Activated naive CD4-positive, alpha-beta T cell treated with anti-CD3 and anti-CD28 coated beads, Interleukin-2, amount 50 U/mL, for 24 hours (primary cell): ENCODE measurements around the gene PLBD1.

ENCODE experiments used
- H3K27ac Mint-ChIP-seq: one replicate; pipeline ENCODE4 v1.8.0; 2021; ENCODE audit warnings: mild to moderate bottlenecking, mixed read lengths
- H3K27me3 Mint-ChIP-seq: one replicate; pipeline ENCODE4 v1.8.0; 2021; ENCODE audit warnings: mixed read lengths
- H3K36me3 Mint-ChIP-seq: one replicate; pipeline ENCODE4 v1.8.0; 2021; ENCODE audit warnings: mixed read lengths
- H3K4me1 Mint-ChIP-seq: one replicate; pipeline ENCODE4 v1.8.0; 2021; ENCODE audit warnings: mixed read lengths
- H3K4me3 Mint-ChIP-seq: one replicate; pipeline ENCODE4 v1.8.0; 2021; ENCODE audit warnings: mild to moderate bottlenecking, mixed read lengths
- H3K9me3 Mint-ChIP-seq: one replicate; pipeline ENCODE4 v1.8.0; 2021; ENCODE audit warnings: mixed read lengths

Gene PLBD1

GRCh38 chr12:14577344-14577743 is 9.7 kb upstream of the PLBD1 start:
- H3K27me3 Mint-ChIP-seq: no peaks in the 10 kb centered on the region
- peaks cover 20% of the 10 kb centered on the region for H3K4me1 Mint-ChIP-seq
- H3K9me3 Mint-ChIP-seq: no peaks in the 10 kb centered on the region
- H3K4me3 Mint-ChIP-seq: no peak overlapping the region
- H3K36me3 Mint-ChIP-seq: no peaks in the 10 kb centered on the region
- no peak overlapping the region for H3K27ac Mint-ChIP-seq

- Mint-ChIP-seq H3K27ac (no peak overlapping the region), H3K27me3 (peaks cover 4% of the 10 kb centered on the region)
Measured at GRCh38 chr12:14576896-14577295, 9.2 kb upstream of the PLBD1 start.

GRCh38 chr12:14575585-14575984 is 7.9 kb upstream of the PLBD1 start:
- H3K9me3 Mint-ChIP-seq: no peaks in the 10 kb centered on the region
- H3K36me3 Mint-ChIP-seq: no peaks in the 10 kb centered on the region
- H3K27me3 Mint-ChIP-seq: peaks cover 9% of the 10 kb centered on the region
- no peak overlapping the region for H3K4me3 Mint-ChIP-seq
- H3K4me1 Mint-ChIP-seq: peaks cover 20% of the 10 kb centered on the region
- no peak overlapping the region for H3K27ac Mint-ChIP-seq

More at GRCh38 chr12:14576896-14577295, 9.2 kb upstream of the PLBD1 start:
- H3K36me3 Mint-ChIP-seq: no peaks in the 10 kb centered on the region
- peaks cover 20% of the 10 kb centered on the region for H3K4me1 Mint-ChIP-seq
- H3K9me3 Mint-ChIP-seq: no peaks in the 10 kb centered on the region
- no peak overlapping the region for H3K4me3 Mint-ChIP-seq

- Mint-ChIP-seq H3K9me3 (no peaks in the 10 kb centered on the region), H3K27me3 (peaks cover 21% of the 10 kb centered on the region), H3K4me3 (no peak overlapping the region), H3K4me1 (peaks cover 21% of the 10 kb centered on the region), H3K27ac (no peak overlapping the region), H3K36me3 (no peaks in the 10 kb centered on the region)
Measured at GRCh38 chr12:14573118-14573517, 5.4 kb upstream of the PLBD1 start.

GRCh38 chr12:14572401-14572800 is 4.7 kb upstream of the PLBD1 start:
- no peaks in the 10 kb centered on the region for H3K9me3 Mint-ChIP-seq
- peaks cover 19% of the 10 kb centered on the region for H3K4me1 Mint-ChIP-seq
- no peaks in the 10 kb centered on the region for H3K36me3 Mint-ChIP-seq
- no peak overlapping the region for H3K4me3 Mint-ChIP-seq
- H3K27ac Mint-ChIP-seq: no peak overlapping the region
- peaks cover 24% of the 10 kb centered on the region for H3K27me3 Mint-ChIP-seq

- Mint-ChIP-seq H3K4me3 (no peak overlapping the region), H3K27me3 (peaks cover 27% of the 10 kb centered on the region), H3K4me1 (peaks cover 13% of the 10 kb centered on the region), H3K36me3 (no peaks in the 10 kb centered on the region), H3K27ac (no peak overlapping the region), H3K9me3 (no peaks in the 10 kb centered on the region)
Measured at GRCh38 chr12:14571779-14572178, 4.1 kb upstream of the PLBD1 start.

GRCh38 chr12:14570231-14570630 is 2.5 kb upstream of the PLBD1 start:
- Mint-ChIP-seq H3K27ac (no peak overlapping the region), H3K4me3 (no peak overlapping the region), H3K9me3 (no peaks in the 10 kb centered on the region), H3K36me3 (no peaks in the 10 kb centered on the region), H3K4me1 (peaks cover 4% of the 10 kb centered on the region), H3K27me3 (peaks cover 32% of the 10 kb centered on the region)

- Mint-ChIP-seq H3K9me3 (no peaks in the 10 kb centered on the region), H3K27ac (no peak overlapping the region), H3K27me3 (peaks cover 20% of the 10 kb centered on the region), H3K4me3 (no peak overlapping the region), H3K4me1 (peaks cover 4% of the 10 kb centered on the region), H3K36me3 (no peaks in the 10 kb centered on the region)
Measured at GRCh38 chr12:14564336-14564959, 3.2 kb downstream of the PLBD1 start.

- Mint-ChIP-seq H3K27ac (no peak overlapping the region), H3K36me3 (no peaks in the 10 kb centered on the region), H3K4me3 (no peak overlapping the region), H3K27me3 (peaks cover 15% of the 10 kb centered on the region), H3K4me1 (peaks cover 6% of the 10 kb centered on the region), H3K9me3 (no peaks in the 10 kb centered on the region)
Measured at GRCh38 chr12:14563046-14563445, 4.6 kb downstream of the PLBD1 start.

GRCh38 chr12:14562279-14562678 is 5.4 kb downstream of the PLBD1 start:
- Mint-ChIP-seq H3K4me1 (peaks cover 5% of the 10 kb centered on the region), H3K9me3 (no peaks in the 10 kb centered on the region), H3K27me3 (peaks cover 13% of the 10 kb centered on the region), H3K4me3 (no peak overlapping the region), H3K27ac (no peak overlapping the region), H3K36me3 (no peaks in the 10 kb centered on the region)

- H3K36me3 Mint-ChIP-seq: no peaks in the 10 kb centered on the region
- H3K27ac Mint-ChIP-seq: no peak overlapping the region
- no peak overlapping the region for H3K4me3 Mint-ChIP-seq
- H3K9me3 Mint-ChIP-seq: no peaks in the 10 kb centered on the region
- H3K4me1 Mint-ChIP-seq: peaks cover 5% of the 10 kb centered on the region
- H3K27me3 Mint-ChIP-seq: peaks cover 9% of the 10 kb centered on the region
Measured at GRCh38 chr12:14561677-14562238, 5.9 kb downstream of the PLBD1 start.

- H3K9me3 Mint-ChIP-seq: no peaks in the 10 kb centered on the region
- peaks cover 5% of the 10 kb centered on the region for H3K4me1 Mint-ChIP-seq
Measured at GRCh38 chr12:14560904-14561574, 6.6 kb downstream of the PLBD1 start.

GRCh38 chr12:14558473-14558959 is 9.2 kb downstream of the PLBD1 start:
- no peak overlapping the region for H3K4me3 Mint-ChIP-seq
- H3K9me3 Mint-ChIP-seq: no peaks in the 10 kb centered on the region
- no peaks in the 10 kb centered on the region for H3K27me3 Mint-ChIP-seq
- no peak overlapping the region for H3K27ac Mint-ChIP-seq
- peaks cover 5% of the 10 kb centered on the region for H3K4me1 Mint-ChIP-seq
- H3K36me3 Mint-ChIP-seq: no peaks in the 10 kb centered on the region

More at GRCh38 chr12:14560904-14561574, 6.6 kb downstream of the PLBD1 start:
- peaks cover 7% of the 10 kb centered on the region for H3K27me3 Mint-ChIP-seq
- H3K36me3 Mint-ChIP-seq: no peaks in the 10 kb centered on the region
- H3K4me3 Mint-ChIP-seq: no peak overlapping the region
- H3K27ac Mint-ChIP-seq: no peak overlapping the region

- Mint-ChIP-seq H3K27me3 (peaks cover under 1% of the 10 kb centered on the region), H3K27ac (no peak overlapping the region), H3K4me3 (no peak overlapping the region), H3K36me3 (no peaks in the 10 kb centered on the region), H3K4me1 (peaks cover 5% of the 10 kb centered on the region), H3K9me3 (no peaks in the 10 kb centered on the region)
Measured at GRCh38 chr12:14557966-14558365, 9.7 kb downstream of the PLBD1 start.

- Mint-ChIP-seq H3K4me3 (no peak overlapping the region), H3K4me1 (peaks cover 5% of the 10 kb centered on the region), H3K36me3 (no peaks in the 10 kb centered on the region), H3K27me3 (peaks cover 6% of the 10 kb centered on the region), H3K27ac (no peak overlapping the region), H3K9me3 (no peaks in the 10 kb centered on the region)
Measured at GRCh38 chr12:14554281-14555007, 13.2 kb downstream of the PLBD1 start.

- Mint-ChIP-seq H3K4me1 (no peaks in the 10 kb centered on the region), H3K9me3 (no peaks in the 10 kb centered on the region), H3K36me3 (no peaks in the 10 kb centered on the region), H3K27ac (no peak overlapping the region), H3K4me3 (no peak overlapping the region), H3K27me3 (peaks cover 9% of the 10 kb centered on the region)
Measured at GRCh38 chr12:14548609-14549008, 19.1 kb downstream of the PLBD1 start.
